ENCODE results near the gene OPTC. TPM values are rescaled to one million over a fixed set of nuclear protein-coding genes. Genes with fewer than 3 reads are reported as not detected.
A peak's percentile ranks its signal among the peaks of the same experiment; 100 is the strongest.

OPTC gene
- total RNA-seq, 2 donors from 2014 or later, result not detected

DNA sequence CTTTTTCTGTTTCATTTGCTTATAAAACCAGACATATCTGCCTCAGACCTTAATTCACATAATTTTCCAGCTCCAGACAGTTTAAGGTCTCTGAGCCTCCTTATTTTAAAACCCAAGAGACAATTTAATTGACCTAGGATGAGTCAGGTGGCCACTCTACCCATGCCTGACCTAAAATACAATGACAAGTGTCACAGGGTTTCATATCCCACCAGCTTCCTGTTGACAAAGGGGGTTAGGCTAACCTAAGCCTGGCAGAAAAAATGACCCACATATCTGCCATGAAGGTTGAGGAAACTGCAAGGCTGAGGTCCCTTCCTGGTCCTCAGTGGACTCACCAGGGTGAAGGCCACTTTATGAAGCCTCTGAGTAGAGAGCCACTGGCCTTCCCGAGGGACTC is 52.3 kb downstream of the OPTC start:
- no peak for DNase-seq (ENCODE audit: low spot score)
- intact Hi-C loops (cut with DNase I), result no loop called here

DNA sequence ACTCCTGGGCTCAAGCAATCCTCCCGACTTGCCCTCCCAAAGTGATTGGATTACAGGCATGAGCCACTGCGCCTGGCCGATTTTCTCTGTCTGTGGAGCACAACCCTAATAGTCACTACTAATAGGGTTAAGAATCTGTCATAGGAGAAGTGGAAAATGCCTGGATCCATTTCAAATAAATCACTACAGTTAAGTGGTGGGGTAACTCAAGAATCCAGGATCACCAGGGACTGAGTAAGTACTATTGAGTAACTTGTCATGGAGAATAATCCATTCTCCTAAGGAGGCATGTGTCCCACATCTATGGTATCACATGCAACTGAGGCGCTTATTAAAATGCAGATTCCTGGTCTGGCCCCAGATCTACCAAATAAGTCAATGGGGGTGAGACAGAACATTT is 53.2 kb downstream of the OPTC start:
- DNase-seq (ENCODE audit: low spot score), result no peak
- intact Hi-C loops (cut with DNase I), result no loop called here

DNA sequence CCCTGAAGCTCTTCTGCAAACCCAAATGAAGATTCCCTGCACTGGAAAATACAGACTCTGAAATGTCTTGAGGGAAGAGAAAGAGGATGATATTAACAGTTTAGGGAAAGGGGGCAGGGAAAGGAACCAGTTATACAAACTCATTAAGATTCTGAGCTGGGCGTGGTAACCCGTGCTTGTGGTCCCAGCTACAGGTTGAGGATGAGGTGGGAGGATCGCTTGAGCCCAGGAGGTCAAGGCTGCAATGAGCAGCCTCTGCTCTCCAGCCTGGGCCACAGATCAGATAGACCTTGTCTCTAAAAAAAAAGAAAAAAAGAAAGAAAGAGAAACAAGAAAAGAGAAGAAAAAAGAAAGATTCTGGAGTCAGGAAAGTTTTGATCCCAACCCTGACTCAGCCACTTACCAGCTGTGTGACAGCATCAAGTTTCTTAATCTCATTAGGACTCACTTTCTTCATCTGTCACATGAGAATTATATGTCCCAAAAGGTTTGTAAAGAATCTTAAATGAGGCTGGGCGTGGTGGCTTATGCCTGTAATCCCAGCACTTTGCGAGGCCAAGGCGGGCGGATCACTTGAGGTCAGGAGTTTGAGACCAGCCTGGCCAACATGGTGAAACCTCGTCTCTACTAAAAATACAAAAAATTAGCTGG is 53.9 kb downstream of the OPTC start:
- intact Hi-C loops (cut with DNase I), result loop anchor here in 1 of 2 donors (1.0 kb wide), 1 partner anchor 29 kb away; no protein-coding TSS in a partner anchor
- no peak for DNase-seq (ENCODE audit: low spot score)

DNA sequence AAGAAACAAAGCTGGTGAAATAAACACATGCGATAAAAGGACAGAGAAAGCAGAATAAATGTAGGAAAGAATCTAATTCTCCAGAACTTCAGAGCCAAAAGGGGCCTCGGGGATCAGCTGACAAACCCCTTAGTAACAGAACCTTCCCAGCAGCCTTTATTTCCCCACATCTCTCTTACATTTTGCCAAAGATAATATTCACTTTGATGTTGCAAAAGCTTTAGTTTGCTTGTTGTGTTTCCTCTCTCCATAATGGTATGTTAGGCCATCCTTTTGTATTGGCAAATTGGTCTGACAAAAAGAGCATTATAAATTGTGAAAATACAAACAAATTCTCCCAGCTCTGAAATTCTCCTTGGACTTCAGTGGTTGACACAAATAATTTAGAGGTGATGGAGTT is 54.9 kb downstream of the OPTC start:
- DNase-seq (ENCODE audit: low spot score), result no peak
- intact Hi-C loops (cut with DNase I), result loop anchor here in 1 of 2 donors (1.0 kb wide), 1 partner anchor 30 kb away; no protein-coding TSS in a partner anchor

DNA sequence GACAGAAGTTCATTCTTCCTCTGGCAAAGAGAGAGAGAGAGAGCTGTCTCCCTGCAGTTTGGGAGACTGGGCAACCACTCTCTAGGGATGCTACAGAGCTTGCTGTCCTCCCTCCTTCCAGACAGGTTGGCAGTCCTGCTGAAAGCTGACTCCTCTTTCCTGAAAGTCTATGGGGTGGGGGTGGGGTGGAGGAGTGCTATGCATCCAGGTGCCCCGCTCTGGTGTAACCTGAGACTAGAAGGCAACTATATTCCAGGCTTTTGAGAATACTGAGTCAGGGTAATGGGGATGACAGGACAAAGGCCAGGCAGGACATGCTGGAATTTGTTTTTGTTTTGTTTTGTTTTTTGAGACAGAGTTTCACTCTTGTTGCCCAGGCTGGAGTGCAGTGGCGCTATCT is 55.4 kb downstream of the OPTC start:
- intact Hi-C loops (cut with DNase I), result no loop called here
- DNase-seq (ENCODE audit: low spot score), result no peak

DNA sequence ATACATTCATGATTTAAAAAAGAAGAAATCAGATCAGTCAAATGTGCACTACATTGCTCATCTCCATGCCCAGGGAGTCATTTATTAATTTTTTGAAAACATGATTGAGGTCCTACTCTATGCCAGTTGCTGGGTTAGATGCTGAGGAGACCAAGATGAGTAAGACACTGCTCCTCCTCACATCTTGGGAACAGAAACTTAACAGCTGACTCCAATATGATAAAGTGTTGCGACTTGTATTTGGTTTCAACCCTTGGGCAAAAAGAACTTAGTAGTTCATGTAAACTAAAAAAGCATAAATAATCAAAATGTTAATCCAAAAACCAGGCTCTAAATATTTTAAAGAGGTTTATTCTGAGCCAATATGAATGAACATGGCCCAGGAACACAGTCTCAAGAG is 56.9 kb downstream of the OPTC start:
- intact Hi-C loops (cut with DNase I), result no loop called here

DNA sequence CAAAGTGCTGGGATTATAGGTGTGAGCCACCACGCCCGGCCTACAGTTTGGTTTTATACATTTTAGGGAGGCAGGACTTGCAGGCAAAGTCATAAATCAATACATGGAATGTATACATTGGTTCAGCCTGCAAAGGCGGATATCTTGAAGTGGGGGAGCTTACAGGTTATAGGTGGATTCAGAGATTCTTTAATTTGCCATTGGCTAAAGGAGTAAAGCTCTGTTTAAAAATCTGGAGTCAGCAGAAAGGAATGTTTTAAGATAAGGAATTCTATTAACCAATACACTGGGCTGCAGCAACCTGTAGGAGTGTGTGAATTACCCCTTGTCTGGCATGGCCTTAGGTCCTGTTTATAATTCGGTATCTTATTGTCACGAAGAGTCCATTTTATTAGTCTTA is 57.6 kb downstream of the OPTC start:
- no peak for DNase-seq (ENCODE audit: low spot score)
- intact Hi-C loops (cut with DNase I), result no loop called here

More for the DNA sequence above, 56.9 kb downstream of the OPTC start:
- no peak for DNase-seq (ENCODE audit: low spot score)

DNA sequence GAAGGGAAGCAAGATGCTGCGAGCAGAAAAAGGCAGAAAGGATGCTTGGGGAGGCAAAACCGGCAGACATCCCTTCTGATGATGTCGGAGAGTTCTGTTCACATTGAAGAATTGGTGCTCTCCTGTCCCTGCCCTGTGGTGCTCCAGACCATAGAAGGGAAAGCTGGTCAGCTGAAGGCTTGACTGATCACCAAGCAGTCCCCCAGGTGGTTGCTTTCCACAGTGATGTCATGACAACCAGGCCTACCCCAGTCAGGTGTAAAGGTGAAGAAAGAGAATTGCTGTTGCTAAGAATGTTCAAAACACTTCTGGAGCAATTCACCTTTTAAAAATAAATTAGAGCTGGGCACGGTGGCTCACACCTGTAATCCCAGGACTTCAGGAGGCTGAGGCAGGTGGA is 59.5 kb downstream of the OPTC start:
- intact Hi-C loops (cut with DNase I), result no loop called here
- DNase-seq (ENCODE audit: low spot score), result no peak

DNA sequence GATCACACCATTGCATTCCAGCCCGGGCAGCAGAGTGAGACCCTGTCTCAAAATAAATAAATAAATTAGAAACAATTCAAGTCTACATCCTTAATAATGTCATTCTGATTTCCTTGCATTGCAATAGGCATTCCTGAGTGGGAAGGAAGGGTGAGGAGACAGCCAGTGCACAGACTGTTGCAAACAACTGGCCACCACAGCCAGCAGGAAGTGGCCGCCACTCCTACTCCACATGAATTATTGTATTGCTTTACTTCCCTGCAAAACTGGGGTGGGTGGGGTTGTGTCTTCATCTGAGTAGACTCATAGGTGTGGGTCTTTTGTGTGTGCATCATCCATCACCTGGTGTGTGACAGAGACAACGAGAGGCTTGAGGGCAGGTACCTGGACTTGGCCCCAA is 60.1 kb downstream of the OPTC start:
- DNase-seq (ENCODE audit: low spot score), result no peak
- intact Hi-C loops (cut with DNase I), result no loop called here

DNA sequence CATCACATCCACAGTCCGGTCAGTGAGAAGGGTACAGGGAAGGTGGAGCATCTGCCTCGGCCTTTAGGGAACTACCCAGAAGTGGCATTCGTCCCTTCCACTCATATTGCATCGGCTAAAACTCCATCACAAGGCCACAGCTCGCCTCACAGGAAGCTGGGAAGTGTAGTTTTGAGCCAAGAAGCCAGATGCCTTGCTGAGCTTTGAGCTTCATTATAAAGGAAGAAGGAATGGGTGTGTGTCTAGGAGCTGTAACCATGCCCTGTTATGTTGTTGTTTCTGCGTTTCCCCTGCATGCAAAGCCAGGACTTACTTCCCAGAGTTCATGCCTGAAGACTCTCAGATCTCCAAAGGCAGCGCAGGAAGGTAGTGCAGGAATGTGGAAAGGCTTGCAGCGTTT is 61.1 kb downstream of the OPTC start:
- peak; percentile 5 for DNase-seq (ENCODE audit: low spot score)
- intact Hi-C loops (cut with DNase I), result loop anchor here in 1 of 2 donors (5.0 kb wide), 2 partner anchors 47 to 48 kb away; no protein-coding TSS in a partner anchor

DNA sequence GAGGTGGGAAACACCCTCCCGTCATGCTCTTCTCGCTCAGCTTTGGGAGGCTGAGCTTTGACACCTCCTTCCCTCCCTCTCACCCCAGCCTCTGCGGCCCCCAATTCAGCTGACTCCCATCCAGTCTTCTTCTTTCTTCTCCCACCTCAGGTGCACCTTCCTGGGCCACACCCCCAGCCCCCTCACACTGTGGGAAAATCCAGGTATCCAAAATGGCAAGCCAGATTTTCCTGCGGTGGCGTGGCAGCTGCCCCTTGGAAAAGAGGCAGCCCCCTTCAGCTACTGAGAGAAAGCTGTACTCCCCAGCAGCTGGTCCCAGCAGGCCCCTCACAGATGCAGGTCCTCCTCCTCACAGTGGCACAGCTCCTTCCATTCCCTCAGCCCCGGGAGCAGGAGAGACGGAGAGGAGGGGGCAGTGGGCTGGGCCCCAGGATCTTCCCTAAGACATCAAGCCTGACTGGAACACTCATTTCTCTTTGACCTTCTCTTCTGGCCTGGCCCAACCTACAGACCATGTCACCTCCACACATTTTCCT is 61.6 kb downstream of the OPTC start:
- DNase-seq (ENCODE audit: low spot score), result peak; percentile 62
- intact Hi-C loops (cut with DNase I), result loop anchor here in 1 of 2 donors (5.0 kb wide), 2 partner anchors 47 to 48 kb away; no protein-coding TSS in a partner anchor

DNA sequence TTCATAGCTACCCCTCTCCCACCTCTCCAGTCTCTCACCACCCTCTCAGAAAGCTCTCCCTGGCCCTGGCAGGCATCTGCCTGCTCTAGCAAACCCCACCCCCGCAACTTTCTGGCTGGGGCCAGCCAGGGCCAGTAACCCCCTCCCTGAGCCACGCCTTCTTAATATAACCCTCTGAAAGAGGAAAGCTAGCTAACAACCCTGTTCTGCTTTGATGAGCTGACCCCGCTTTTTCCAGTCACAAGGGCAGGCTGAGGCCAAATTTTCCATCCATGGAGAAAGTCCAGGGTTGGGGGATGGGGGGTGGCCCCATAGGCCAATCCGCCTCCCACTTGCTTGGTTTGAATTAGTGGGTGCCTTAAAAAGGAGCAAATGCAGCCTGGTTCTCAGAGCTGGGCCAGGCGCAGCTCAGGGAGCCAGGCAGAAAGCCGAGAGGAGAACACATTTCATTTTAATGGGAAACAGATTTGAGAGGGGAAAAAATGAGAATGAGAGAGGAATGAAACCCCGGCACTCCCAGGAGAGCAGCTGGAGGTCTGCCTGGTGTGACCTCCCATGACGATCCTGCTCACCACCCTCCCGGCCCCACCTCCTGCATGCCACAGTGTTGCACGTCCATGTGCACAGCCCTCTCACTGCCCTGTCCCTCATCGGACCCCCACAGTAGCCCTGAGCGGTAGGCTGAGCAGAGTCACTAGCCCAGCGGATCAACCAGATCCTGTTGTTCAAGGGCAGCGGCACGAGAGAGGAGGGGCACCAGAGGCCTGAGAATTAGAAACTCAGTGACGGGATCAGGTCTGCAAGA is 62.3 kb downstream of the OPTC start:
- intact Hi-C loops (cut with DNase I), result loop anchor here in 1 of 2 donors (5.0 kb wide), 2 partner anchors 46 to 49 kb away; no protein-coding TSS in a partner anchor
- peak; percentile 91 for DNase-seq (ENCODE audit: low spot score)

DNA sequence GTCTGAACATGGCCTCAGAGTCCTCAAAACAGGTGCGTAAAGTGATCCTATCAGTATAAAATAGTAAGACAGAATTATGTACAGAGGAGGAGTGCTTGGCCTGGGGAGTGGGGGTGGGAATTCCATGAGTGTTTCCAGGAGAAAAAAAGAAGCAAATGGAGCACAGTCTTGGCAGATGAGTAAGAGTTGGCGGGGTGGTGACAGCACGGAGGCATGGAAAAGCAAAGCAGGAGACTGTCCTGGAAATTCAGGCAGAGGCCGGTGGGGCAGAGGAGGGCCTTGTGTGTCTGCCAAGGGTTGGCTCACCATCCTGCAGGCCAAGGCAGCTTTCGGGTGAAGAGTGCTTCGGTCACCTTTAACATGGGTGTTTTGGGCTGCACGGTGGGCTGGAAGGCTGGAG is 63.4 kb downstream of the OPTC start:
- peak; percentile 84 for DNase-seq (ENCODE audit: low spot score)
- intact Hi-C loops (cut with DNase I), result loop anchor here in 1 of 2 donors (5.0 kb wide), 2 partner anchors 45 to 50 kb away; no protein-coding TSS in a partner anchor

DNA sequence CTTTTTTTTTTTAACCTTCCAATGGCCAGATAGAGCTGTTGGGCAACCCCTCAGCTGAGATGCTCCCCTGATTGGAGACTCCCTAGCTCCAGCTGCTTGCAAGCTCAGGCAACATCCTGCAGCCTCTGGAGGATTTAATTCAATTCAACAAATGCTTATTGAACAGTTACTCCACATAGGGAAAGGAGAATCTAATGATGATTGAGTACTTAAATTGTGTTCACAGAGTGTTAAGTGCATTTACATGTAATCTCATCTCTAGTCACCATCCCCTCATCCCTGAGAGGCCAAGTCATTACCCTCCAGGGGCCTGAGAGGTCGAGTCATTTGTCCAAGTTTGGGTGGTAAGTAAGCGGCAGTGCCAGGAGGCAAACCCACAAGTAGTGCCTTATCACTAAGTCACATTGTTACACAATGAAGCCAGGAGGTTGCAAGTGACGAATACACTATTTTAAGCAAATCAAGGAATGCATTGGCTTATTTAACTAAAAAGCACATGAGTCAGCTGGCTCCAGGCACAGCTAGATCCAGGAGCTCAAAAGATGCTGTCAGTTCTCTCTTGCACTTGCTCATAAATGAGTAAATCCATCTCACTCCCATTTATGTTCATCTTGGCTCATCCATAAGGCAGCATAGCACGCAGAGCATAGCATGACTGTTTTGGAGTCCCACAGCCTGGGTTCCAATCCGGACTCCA is 64.3 kb downstream of the OPTC start:
- intact Hi-C loops (cut with DNase I), result loop anchor here in 1 of 2 donors (5.0 kb wide), 2 partner anchors 44 to 51 kb away; no protein-coding TSS in a partner anchor
- DNase-seq (ENCODE audit: low spot score), result peak; percentile 89

Other genes with a start within 250 kb of the OPTC start
- 100 to 1,000 TPM in 1 of 2 donors, 10 to 100 TPM in 1; 64.7 to 153 TPM for gene BTG2, start 188.6 kb upstream of the OPTC start, total RNA-seq
- 100 to 1,000 TPM; 102 to 216 TPM for gene FMOD, start 143.0 kb upstream of the OPTC start, total RNA-seq
- gene PRELP, start 18.3 kb upstream of the OPTC start, total RNA-seq, result 100 to 1,000 TPM; 172 to 283 TPM
- gene ATP2B4, start 132.7 kb downstream of the OPTC start, total RNA-seq, result 100 to 1,000 TPM; 245 to 250 TPM

Data from posterior vena cava (tissue), 2 donors.